Astrocyte of the cerebellum (primary cell): ENCODE measurements around the gene MAN1C1.

ENCODE experiments used
- DNase-seq: peaks from one replicate; pipeline ENCODE4 v3.0.0-alpha.2; 2011; ENCODE audit warnings: low read depth
- H3K4me3 ChIP-seq: 2 replicates; pipeline ENCODE4 v1.5.1; 2011; ENCODE audit warnings: mild to moderate bottlenecking, low read depth, low read length, moderate library complexity
- in situ Hi-C: cut with HindIII; loops from 2 replicates; pipeline ENCODE4 v1.10.0; 2017; ENCODE audit warnings: low sequenced_read_pairs
- TF ChIP-seq, protein P1 (sequence below): IDR thresholded peaks from 2 replicates; pipeline ENCODE4 v1.5.1; 2012; ENCODE audit warnings: low read length, low read depth, moderate library complexity, mild to moderate bottlenecking; ENCODE audit errors: missing control alignments

MAN1C1 gene

DNA sequence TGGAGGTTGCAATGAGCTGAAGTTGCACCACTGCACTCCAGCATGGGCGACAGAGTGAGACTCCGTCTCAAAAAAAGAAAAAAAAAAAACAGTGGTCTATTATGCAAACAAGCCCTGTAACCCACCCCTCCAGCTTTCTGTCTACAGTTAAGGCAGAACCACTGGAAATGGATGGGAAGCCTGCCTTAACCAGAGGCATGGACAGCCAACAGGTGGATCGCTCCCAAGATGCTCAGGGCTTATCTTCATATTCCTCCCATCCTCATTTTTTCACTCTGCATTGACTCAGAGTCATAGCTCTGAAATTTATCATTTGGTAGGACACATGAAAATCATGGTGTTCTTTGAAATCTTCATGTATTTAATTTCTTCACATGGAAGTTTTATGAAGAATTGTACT, 211.9 kb downstream of the MAN1C1 start:
- TF ChIP-seq, protein P1, sequence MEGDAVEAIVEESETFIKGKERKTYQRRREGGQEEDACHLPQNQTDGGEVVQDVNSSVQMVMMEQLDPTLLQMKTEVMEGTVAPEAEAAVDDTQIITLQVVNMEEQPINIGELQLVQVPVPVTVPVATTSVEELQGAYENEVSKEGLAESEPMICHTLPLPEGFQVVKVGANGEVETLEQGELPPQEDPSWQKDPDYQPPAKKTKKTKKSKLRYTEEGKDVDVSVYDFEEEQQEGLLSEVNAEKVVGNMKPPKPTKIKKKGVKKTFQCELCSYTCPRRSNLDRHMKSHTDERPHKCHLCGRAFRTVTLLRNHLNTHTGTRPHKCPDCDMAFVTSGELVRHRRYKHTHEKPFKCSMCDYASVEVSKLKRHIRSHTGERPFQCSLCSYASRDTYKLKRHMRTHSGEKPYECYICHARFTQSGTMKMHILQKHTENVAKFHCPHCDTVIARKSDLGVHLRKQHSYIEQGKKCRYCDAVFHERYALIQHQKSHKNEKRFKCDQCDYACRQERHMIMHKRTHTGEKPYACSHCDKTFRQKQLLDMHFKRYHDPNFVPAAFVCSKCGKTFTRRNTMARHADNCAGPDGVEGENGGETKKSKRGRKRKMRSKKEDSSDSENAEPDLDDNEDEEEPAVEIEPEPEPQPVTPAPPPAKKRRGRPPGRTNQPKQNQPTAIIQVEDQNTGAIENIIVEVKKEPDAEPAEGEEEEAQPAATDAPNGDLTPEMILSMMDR: no peak
- no peak for DNase-seq
- H3K4me3 ChIP-seq: no peak overlapping the region
- in situ Hi-C loops: no loop called here

DNA sequence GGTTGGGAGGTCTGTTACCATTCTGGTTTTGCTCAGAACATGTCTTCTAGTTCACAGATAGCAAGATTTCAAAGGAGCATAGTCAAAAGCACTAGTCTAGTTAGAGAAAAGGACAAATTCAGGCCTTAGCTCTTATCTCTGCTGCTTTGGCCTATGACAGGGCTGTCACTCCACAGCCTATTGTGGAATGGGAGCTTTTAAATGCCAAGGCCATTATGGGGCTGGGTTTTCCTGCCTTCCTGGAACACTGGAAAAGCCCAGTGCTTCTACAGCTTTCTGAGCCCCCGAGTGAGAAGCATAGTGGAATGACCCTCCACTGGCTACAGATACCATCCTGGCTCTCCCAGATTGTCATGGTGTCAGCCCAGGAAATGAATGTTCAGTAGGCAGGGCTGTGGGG, 212.5 kb downstream of the MAN1C1 start:
- no peak for DNase-seq
- TF ChIP-seq, protein P1: no peak
- in situ Hi-C loops: no loop called here
- no peak overlapping the region for H3K4me3 ChIP-seq

DNA sequence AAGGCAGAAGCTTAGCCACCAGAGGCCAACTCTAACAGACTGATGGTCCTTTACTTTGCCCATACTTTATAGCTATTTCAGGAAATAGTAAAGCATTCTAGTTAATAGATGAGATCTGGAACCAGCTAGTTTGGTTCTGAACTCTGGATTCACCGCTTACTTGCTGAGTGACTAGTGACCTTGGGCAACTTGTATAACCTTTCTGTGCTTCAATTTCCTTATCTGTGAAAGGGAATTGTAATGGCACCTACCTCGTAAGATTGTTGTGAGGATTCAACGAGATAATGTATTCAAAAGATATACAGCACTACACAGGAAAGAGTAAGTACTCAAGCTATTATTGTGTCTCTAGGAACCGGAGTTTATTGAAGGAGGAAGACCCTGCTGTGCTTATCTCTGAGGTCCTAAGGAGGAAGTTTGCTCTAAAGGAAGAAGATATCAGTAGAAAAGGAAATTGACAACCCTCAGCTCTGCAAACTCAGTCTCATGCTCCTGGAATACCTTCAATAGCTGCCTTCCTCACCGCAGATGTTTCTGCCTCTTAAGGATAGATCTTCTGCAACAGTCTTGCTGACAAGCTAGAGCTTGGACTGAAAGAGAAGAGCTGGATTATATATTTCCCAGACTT, 215.1 kb downstream of the MAN1C1 start:
- DNase-seq: no peak
- H3K4me3 ChIP-seq: no peak overlapping the region
- TF ChIP-seq, protein P1: no peak
- in situ Hi-C loops: loop anchor here (5.0 kb wide), 1 partner anchor 166 kb away; the partner anchor contains the start of gene PAFAH2

DNA sequence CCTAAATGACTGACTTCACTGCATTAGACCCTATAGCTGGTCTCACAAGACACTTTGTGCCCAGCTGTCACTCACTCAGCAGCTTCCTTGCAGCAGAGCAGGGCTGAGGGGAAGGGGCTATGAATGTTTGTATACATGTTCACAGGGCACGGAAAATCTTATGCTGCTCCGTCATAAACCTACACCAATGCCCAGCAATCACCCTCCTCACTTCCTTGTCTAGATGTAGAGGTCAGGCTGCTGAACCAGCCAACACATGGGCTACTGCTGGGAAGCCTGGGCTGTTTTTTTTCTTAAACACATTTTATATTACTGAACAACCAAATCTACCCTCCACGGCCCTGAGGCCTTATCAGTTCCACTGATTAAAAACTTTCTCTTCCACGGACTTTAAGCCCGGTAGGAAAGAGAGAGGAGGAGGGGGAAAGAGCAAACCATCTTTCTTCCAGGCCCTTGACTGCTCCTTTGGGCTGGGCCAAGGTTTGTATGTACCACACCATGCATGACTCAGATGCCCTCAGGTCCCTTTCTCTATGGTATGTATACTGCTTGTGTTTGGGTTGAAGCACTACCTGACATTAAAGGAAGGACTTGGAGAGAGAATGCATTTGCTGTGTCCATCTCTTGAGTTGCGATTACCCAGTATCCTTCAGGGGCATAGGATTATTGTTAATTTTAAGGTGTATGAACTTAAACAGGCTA, 215.9 kb downstream of the MAN1C1 start:
- TF ChIP-seq, protein P1: no peak
- DNase-seq: no peak
- in situ Hi-C loops: loop anchor here (5.0 kb wide), 1 partner anchor 165 kb away; the partner anchor contains the start of gene PAFAH2
- H3K4me3 ChIP-seq: no peak overlapping the region

DNA sequence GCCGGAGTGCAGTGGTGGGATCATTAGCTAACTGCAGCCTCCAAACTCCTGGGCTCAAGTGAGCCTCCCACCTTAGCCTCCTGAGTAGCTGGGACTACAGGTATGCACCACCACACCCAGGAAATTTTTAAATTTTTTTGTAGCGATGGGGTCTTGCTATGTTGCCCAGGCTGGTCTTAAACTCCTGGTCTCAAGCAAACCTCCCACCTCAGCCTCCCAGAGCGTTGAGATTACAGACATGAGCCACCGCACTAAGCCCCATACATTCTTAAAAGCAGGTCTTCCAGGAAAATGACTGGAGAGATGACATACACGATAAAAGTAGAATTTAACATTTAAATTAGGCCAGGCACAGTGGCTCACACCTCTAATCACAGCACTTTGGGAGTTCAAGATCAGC, 216.6 kb downstream of the MAN1C1 start:
- in situ Hi-C loops: loop anchor here (5.0 kb wide), 1 partner anchor 164 kb away; the partner anchor contains the start of gene PAFAH2
- TF ChIP-seq, protein P1: no peak
- DNase-seq: no peak
- H3K4me3 ChIP-seq: no peak overlapping the region
